SK-N-SH treated with all-trans-retinoic acid at 6 μM for 48 hours (cell line): Measurements from ENCODE around the gene VANGL1.

ENCODE experiments used
- CSRNP3 ChIP-seq: fragments of 250-450 bp; sonication (Bioruptor Pico); IDR thresholded peaks from 2 replicates; pipeline ENCODE4 v1.5.1; 2021; ENCODE audit warnings: mild to moderate bottlenecking, moderate library complexity
- PPARA ChIP-seq: fragments of 250-450 bp; sonication (Bioruptor Pico); IDR thresholded peaks from 2 replicates; pipeline ENCODE4 v1.5.0; 2020; ENCODE audit warnings: mild to moderate bottlenecking, borderline replicate concordance
- SNAI2 ChIP-seq: fragments of 250-450 bp; sonication (Bioruptor Pico); IDR thresholded peaks from 2 replicates; pipeline ENCODE4 v1.5.0; 2020; ENCODE audit warnings: mild to moderate bottlenecking, moderate library complexity
- TSHZ2 ChIP-seq: fragments of 250-450 bp; sonication (Bioruptor Pico); IDR thresholded peaks from 2 replicates; pipeline ENCODE4 v1.5.0; 2020; ENCODE audit warnings: mild to moderate bottlenecking, moderate library complexity
- ZFP30 ChIP-seq: fragments of 450-650 bp; formaldehyde crosslinking; IDR thresholded peaks from 2 replicates; pipeline ENCODE4 v1.5.0; 2022; ENCODE audit warnings: mild to moderate bottlenecking, moderate library complexity
- ZNF70 ChIP-seq: fragments of 450-650 bp; formaldehyde crosslinking; IDR thresholded peaks from 2 replicates; pipeline ENCODE4 v1.5.0; 2020; ENCODE audit warnings: mild to moderate bottlenecking, moderate library complexity

- no peak for TF ChIP-seq PPARA (CRISPR knock-in tag)
- no peak for TF ChIP-seq SNAI2 (CRISPR knock-in tag)
- no peak for TF ChIP-seq CSRNP3 (CRISPR knock-in tag)
- TF ChIP-seq TSHZ2 (CRISPR knock-in tag), result no peak
- TF ChIP-seq ZNF70, result no peak
- no peak for TF ChIP-seq ZFP30 (CRISPR knock-in tag)
Observed at GRCh38 chr1:115677182-115677555, 35.4 kb downstream of the VANGL1 start.
